CD4-positive, alpha-beta T cell treated with Interleukin-2 at 100 ng/mL for 4 hours (primary cell): ENCODE measurements around the gene ATXN1.
"Not testable (repeated sequence)": the region's sequence is repeated elsewhere in the genome, so short reads cannot be mapped to it uniquely, and the experiment has no call there.

ENCODE experiments used
- DNase-seq: peaks from one replicate; pipeline ENCODE4 v3.0.0-alpha.2; 2020; ENCODE audit warnings: low spot score

Gene ATXN1

DNA sequence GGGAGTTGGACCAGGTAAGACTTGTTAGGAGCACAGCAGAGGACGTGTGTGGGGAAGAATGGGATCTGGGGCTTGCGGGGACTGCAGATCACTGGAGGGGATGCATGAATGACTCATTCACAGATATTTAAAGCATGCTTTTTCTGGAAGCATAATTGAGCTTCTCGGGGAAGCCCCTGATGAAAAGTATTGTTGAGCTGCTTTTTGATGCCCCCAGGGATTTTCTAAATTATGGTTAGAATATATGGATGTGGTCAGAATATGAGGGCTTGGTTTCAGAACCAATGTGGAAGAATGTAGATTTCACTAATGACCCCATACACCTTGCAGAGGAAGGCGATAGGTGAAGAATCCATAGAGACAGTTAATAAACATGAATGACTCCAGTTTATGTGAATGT, 486.8 kb downstream of the ATXN1 start:
- DNase-seq: no peak

DNA sequence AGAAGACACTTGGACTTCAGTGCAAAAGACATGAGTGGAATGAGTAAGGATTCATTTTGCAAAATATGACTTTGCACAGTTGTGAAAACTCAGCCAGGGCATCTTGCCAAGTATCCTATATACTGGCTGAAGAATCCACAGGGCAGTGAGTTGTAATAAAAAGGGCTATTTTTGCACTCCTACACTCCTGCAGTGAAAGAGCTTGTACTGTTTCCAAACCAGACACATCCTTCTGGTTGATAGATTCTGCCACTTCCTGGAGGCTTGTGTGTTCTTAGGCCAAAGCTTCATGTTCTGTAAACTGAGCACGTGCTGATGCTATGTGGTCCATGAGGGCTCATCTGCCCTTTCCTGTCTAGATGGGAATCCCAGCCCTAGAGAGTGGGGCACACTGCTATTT, 488.0 kb downstream of the ATXN1 start:
- DNase-seq: no peak

DNA sequence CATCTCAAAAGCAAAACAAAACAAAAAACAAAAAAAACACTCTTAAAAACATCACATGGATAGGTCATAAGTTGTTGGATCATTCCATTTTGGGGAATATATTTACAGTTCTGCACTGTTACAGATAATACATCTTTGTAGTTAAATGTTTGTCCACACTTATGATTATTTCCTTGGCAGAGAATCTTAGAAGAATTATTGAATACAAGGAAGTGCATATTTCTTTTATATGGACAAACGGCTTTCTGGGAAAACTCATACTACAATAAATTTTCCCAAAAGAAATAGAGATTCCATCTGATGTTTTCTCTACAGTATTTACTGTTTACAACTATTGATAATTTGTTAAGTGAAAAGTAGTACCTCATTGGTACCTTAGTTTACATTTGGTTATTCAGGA, 489.1 kb downstream of the ATXN1 start:
- no peak for DNase-seq

DNA sequence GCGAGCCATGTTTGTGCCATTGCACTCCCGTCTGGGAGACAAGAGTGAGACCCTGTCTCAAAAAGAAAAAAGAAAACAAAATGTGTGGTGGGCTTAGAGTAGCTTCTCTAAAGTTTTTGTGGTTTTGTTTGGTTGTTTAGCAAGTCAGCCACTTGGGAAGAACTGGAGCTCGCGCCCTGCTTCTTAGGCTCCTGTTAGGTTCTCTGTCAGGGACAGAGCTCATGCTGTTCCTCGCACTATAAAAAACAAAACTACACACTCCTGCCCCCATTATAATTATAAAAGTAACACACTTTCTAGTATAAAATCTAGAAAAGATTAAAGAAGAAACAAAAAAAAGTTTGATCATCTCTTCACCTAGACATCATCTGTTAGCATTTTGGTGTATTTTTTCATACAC, 489.8 kb downstream of the ATXN1 start:
- DNase-seq: no peak

DNA sequence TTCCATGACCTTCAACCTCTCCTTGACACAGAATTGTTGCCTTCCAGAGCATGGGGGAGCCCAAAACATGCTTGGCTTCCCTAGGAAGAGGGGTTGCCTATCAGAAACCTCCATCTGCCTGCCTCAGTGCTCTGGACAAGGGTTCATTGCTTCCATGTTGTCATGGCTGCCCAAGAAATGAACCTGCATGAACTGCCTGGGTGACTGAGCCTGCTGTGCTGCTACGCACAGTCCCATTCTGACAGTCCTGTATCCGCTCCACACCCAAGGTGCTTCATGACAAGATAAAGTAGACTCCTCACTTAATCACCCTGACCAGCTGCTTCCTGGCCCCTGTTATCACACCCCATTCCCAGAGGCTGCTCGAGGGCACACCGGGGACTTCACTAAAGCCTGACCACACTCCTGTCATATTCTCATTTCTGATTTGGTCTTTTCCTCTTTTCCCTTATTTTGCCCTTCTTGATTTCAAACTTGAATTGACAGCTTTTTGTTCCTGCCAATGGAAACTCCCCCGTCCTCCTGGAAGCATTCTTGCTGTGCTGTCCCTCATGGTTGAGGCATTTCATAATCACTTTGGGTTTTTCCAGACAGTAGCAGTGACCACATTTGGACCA, 491.0 kb downstream of the ATXN1 start:
- no peak for DNase-seq

DNA sequence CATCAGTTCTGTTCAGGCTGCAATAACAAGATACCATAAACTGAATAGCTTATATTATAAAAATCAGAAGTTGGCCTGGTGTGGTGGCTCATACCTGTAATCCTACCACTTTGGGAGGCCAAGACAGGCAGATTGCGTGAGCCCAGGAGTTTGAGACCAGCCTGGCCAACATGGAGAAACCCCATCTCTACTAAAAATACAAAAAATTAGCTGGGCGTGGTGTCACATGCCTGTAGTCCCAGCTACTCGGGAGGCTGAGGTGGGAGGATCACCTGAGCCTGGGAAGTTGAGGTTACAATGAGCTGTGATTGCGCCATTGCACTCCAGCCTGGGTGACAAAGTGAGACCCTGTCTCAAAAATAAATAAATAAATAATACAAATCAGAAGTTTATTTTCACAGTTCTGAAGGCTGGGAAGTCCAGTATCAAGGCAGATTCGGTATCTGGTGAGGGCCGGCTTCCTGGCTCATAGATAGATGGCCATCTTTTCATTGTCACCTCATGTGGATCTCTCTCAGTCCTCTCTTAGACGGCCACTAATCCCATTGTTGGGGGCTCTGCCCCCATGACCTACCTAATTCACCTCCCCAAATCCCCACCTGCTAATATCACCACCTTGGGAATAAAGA, 491.7 kb downstream of the ATXN1 start:
- not testable (repeated sequence) for DNase-seq

DNA sequence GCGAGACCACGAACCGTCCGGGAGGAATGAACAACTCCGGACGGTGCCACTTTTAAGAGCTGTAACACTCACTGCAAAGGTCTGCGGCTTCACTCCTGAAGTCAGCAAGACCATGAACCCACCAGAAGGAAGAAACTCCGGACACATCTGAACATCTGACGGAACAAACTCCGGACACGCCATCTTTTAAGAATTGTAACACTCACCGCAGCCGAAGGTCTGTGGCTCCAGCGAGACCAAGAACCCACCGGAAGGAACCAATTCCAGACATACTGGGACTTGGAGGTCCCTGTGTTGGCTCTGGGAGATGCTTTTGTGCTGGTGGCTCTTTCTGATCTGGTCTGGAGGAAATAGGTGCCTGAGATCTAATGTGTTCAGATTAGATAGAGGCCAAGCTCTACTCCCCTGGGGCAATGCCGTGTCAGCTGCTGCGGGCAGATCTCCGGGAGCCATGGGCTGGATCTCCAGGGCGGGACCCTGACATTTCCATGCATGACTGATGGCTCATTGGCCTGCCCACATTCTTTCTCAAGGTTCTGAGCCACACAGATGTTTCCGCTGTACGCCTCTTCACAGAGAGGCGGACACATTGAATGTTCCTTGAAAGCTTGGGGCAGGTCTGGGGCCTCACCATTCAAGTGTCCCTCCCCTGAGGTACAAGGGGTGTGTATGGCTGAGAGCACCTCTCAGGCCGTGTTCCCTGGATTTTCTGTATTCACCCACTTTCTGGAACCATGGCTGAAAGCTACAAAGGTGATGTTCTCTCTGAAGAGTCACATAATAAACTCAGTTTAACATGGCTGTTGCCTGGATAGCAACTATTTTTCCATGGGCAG, 493.6 kb downstream of the ATXN1 start:
- no peak for DNase-seq

DNA sequence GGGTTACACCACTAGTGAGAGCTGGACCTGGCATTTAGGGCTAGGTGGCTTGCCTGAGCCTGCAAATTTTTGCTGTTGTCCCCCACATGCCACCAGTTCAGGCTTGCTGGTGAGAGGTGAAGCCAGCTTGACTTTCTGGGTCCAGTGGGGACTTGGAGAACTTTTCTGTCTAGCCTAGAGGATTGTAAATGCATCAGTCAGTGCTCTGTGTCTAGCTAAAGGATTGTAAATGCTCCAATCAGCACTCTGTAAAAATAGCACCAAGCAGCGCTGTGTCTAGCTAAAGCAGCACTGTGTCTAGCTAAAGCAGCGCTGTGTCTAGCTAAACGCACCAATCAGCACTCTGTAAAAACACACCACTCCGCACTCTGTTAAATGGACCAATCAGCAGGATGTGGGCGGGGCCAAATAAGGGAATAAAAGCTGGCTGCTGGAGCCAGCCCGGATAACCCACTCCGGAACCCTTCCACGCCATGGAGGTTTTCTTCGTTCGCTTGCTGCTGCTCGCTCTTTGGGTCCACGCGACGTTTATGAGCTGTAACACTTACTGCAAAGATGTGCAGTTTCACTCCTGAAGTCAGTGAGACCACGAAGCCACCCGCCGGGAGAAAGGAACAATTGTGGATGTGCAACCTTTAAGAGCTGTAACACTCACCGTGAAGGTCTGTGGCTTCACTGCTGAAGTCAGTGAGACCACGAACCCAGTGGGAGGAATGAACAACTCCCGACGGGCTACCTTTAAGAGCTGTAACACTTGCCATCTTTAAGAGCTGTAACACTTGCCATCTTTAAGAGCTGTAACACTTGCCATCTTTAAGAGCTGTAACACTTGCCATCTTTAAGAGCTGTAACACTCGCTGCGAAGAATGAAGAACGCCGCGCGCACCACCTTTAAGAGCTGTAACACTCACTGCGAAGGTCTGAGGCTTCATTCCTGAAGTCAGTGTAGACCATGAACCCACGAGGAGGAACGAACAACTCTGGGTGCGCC, 495.6 kb downstream of the ATXN1 start:
- DNase-seq: no peak

DNA sequence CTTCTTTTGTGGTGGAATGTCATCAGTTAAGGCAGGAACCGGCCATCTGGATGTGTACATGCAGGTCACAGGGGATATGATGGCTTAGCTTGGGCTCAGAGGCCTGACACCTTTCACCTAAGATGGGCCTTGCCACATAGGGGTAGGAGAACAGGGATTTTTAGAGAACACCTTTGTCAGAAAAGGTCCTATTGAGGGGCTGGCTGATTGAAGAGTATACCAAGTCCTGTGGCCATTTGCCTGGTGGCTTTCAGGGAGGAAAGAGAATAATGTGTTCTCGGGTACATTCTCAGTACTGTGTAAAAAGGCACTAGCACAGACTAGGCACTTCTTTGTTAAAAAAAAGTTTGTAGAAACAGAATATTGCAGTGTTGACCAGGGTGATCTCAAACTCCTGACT, 496.5 kb downstream of the ATXN1 start:
- no peak for DNase-seq

DNA sequence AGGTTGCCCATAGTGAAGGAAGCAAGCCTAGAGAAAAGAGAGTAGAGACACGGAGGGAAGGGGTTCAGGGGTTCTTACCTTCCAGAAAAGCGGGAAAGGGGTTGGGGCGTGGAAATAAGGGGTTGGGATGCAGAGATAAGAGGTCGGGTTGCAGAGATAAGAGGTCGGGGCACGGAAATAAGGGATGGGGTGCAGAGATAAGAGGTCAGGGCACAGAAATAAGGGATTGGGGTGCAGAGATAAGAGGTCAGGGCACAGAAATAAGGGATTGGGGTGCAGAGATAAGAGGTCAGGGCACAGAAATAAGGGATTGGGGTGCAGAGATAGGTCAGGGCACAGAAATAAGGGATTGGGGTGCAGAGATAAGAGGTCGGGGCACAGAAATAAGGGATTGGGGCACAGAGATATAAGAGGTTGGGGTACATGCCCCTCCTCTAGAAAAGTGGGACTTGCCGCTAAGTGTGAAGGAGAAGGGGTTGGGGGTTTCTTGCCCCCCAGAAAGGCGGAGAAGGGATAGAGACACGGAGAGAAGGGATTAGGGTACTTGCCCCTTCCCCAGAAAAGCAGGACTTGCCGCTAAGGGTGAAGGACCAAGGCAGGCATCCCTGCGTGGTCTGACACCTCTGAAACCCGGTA, 497.7 kb downstream of the ATXN1 start:
- not testable (repeated sequence) for DNase-seq

DNA sequence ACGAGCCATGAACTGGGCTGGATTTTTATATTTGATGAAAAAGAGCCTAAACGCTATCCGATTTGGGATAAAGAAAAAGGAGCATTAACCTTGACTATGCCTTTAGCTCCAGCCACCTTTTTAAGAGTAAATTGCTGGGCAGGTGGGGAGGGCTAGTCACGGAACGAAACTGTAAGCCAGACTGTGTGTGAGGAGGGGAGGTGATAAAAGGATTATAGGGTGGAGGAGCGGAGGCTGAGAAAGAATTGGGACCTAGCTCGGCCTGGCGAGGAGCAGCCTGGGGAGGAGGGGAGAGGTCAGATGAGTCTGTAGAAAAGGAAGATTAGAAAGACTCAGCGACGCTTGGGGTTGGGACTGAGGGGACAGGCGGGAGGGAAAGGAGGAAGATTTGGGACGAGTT, 498.5 kb downstream of the ATXN1 start:
- not testable (repeated sequence) for DNase-seq

DNA sequence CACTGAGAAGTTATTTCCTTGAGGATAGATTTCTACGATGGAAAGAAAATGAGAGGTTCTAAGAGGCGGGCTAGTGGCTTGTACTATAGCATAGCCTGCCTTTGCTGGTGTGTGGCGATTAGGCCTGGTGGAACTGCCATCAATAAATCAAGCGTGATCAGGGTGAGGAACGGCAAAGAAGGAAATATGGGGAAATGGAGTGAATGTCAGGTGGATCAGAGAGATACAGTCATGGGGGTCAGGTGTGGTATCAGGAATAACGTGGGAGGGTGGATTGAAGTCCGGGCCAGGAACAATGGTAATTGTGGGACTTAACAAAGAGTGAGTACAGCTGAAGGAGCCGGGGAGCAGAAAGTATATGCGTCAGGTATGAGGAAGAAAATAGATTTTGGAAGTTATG, 500.7 kb downstream of the ATXN1 start:
- not testable (repeated sequence) for DNase-seq

DNA sequence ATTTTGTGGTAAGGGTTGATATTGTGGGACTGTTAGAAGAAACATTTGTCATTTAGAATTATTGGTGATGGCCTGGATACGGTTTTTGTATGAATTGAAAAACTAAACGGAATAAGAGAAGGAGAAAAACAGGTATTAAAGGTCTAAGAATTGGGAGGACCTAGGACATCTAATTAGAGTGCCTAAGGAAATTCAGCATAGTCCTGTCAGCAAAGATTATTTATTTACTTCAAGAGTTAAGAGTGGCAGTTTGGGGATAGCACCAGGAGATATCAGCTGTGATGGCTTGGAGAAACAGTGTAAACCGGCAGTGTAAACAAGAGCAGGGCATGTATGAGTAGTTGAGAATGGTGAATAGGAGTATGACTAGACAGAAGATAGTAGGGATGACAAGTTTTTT, 501.7 kb downstream of the ATXN1 start:
- DNase-seq: not testable (repeated sequence)

DNA sequence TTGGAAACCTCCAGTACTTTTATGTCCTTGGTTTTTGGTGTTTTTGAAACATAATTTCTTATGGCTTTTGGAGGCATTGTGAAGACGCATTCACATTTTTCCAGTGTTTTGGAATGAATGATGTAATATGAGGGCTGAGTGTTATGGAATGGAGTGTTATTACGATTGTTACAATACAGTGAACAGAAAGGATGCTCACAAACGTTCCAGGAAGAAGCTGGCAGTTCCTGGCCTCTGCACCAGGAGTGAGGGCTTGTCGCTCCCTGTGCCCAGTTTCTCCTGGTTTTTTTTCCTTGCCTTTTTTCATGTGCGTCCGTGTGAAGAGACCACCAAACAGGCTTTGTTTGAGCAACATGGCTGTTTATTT, 502.6 kb downstream of the ATXN1 start:
- no peak for DNase-seq

DNA sequence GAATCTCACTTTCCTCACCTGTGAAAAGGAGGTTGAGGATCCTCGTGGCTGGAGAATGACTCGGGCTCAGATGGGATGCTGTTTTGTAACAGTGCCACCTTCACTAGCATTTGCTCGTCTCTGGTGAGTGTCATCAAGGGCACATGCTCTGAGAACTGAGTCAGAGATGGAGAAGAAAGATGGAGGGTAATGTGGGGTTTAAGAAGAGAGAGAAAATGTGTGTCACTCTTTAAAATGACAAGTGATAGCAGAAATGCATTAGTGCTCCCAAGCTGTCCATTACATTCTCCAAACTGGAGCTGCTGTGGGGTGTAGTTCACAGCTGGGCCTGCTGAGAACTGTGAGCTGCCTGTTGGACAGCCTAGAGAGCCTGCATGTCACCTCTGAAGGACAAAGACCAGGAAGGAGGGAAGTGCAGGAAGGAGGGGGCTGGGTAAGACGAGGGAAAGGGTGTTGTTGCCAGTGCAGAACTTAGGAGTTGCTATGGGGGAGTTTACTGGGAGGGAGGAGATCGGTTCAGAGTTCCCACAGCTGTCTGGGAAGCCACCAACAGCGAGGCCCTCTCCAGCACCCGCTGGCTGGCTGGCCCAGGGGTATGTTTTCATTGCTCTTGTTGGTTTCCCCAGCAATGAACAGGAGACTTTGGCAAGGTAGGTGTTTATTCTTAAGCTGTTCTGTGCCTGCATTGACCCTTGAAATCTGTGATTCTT, 503.1 kb downstream of the ATXN1 start:
- no peak for DNase-seq

DNA sequence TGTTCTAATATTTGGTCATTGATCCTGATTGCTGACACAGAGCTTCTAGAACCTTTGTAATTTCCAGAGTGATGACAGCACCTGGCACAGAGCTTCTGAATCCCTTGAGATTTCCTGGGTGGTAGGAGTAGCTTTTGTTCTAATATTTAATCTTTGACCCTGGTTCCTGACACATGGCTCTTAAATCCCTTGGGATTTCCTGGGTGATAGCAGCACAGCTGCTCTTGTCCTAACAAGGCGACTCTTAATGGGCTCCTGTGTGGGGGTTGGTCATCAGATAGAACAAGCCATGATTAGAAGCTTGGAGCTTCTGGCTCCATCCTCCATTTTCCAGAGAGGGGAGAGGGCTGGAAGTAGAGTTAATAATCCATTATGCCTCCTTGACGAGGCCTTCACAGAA, 504.5 kb downstream of the ATXN1 start:
- no peak for DNase-seq

DNA sequence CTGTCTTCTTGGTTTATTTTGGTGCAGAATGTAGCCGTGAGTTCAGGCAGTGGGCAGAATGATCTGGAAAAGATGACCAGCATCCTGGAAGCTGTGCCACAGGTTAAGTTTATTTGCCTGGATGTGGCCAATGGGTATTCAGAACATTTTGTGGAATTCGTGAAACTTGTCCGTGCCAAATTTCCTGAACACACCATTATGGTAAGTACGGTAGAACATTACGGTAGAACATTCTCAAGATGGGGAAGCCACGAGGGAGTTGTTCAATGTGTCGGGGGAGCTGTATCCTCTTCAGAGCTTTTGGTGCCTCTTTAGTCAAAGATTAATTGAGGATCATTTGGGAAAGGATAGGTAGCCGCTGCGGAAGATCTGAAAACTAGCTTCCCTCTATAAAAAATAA, 506.7 kb downstream of the ATXN1 start:
- DNase-seq: no peak

DNA sequence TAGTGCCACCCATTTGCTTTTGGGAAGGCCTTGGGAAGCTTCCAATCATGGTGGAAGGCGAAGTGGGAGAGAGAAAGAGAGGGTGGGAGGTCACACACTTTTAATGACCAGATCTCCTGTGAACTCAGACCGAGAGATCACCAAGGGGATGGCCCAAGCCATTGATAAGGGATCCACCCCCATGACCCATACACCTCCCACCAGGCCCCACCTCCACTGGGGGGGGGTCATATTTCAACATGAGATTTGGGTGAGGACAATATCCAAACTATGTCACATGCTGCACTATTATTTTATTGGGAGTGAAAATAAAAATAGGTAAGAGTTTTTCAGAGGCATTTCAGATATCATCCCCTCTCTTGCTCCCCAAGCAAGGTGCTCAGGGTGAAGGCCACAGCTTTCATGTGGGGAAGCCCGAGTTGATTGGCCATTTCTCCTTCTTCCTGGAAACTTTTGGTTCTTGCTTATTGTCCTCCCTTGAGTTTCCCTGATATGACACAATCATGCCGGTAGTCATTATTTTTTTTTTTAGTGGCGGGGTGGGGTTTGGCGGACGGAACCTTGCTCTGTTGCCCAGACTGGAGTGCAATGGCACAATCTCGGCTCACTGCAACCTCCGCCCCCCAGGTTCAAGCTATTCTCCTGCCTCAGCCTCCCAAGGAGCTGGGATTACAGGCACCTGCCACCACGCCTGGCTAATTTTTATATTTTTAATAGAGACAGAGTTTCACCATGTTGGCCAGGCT, 507.7 kb downstream of the ATXN1 start:
- DNase-seq: no peak

DNA sequence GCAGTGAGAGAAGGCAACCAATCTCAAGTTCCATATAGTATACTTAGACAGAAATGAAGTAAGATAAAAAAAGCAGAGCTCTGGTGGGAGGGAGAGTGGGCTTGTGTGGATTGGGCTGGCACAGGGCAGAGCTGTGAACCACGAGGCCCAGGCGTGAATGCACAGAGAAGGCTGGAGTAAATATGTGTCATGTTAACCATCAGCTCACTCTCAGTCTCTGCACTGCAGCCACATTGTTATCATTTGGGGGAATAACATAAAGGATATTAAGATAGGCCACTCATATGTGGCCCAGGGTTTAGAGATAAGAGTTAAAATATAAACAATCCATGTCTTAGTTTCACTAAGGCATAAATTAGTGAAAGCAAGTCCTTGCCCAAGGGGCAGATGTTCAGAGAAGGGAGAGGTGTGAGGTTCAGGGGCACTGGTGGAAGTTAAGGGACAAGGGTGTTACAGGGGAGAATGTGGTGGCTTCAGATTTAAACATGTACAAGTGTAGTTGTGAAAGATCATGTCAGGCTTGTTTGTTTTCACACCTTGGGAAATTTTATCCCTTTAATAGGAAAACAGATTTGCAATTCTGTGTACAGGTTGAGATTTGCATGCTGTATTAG, 508.5 kb downstream of the ATXN1 start:
- DNase-seq: no peak

DNA sequence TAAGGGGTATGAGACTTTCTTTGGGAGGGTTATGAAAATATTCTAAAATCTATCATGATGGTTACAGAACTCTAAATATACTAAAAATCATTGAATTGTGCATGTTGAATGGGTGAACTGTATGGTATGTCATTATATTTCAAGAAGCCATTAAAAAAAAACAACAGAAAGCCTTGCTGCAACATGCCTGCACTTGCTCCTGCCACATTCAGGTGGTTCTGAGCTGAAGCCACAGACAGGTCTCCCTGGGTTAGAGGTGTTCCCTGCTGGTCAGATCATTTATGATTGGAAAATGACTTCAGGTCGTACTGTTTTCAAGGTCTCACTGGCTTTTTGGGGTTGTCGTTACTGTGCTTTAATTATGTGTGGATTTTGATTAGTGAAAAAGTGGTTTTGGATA, 509.6 kb downstream of the ATXN1 start:
- no peak for DNase-seq
